ENCODE measurements around the gene PLPP1. TPM values are rescaled to one million over a fixed set of nuclear protein-coding genes. Genes with fewer than 3 reads are reported as not detected.

Gene PLPP1
- total and polyA plus RNA-seq, 2 experiments from 2014 or later, result 39.1 to 97.1 TPM

GRCh38 chr5:55437452-55437851 is 97.3 kb downstream of the PLPP1 start:
- Mint-ChIP-seq H3K4me3 (no peak overlapping the region), H3K4me1 (peaks cover 40% of the 10 kb centered on the region), H3K9me3 (peaks cover 42% of the 10 kb centered on the region), H3K27me3 (ENCODE audit: insufficient read depth, low read depth, poor library complexity) (peaks cover 7% of the 10 kb centered on the region), H3K27ac (peak overlapping the region; percentile 92), H3K36me3 (ENCODE audit: low read depth) (peaks cover 74% of the 10 kb centered on the region)
- H3K36me3 ChIP-seq (ENCODE audit: insufficient read depth), result peaks cover 5% of the 10 kb centered on the region; the same call in 1 of the 2 replicates
- TF ChIP-seq ETS1 (IDR thresholded peaks at IDR 0.05) (no peak), EZH2phosphoT487 (IDR thresholded peaks at IDR 0.05; ENCODE audit: unreplicated experiment) (no peak), STAT1 (IDR thresholded peaks at IDR 0.05; ENCODE audit: unreplicated experiment) (no peak), ZNF462 (CRISPR knock-in tag; IDR thresholded peaks at IDR 0.05) (no peak), EZH2 (IDR thresholded peaks at IDR 0.05; ENCODE audit: low read depth, unreplicated experiment) (no peak), ZNF331 (CRISPR knock-in tag; IDR thresholded peaks at IDR 0.05; ENCODE audit: low read depth) (no peak), JUNB (IDR thresholded peaks at IDR 0.05; ENCODE audit: unreplicated experiment) (no peak), CREB1 (CRISPR knock-in tag; IDR thresholded peaks at IDR 0.05; ENCODE audit: low read depth) (no peak), REST (IDR thresholded peaks at IDR 0.05; ENCODE audit: unreplicated experiment) (no peak), NANOG (IDR thresholded peaks at IDR 0.05; ENCODE audit: borderline replicate concordance) (no peak), CTCF (conservative IDR thresholded peaks at IDR 0.05; ENCODE audit: low read depth in 2 of 2) (no peak)
- H3K4me3 ChIP-seq, result no peak overlapping the region
- H3K79me2 ChIP-seq (replicated peaks; ENCODE audit: insufficient read depth), result peaks cover 22% of the 10 kb centered on the region
- DNase-seq (ENCODE audit: low spot score) (no peak), ATAC-seq (no peak)
- H3K4me1 ChIP-seq (ENCODE audit: insufficient read depth), result peaks cover 29% of the 10 kb centered on the region
- no peak overlapping the region for H3K4me2 ChIP-seq
- peak overlapping the region; percentile 81 for H3K27ac ChIP-seq (ENCODE audit: low read depth)
- no peaks in the 10 kb centered on the region for H3K9me2 ChIP-seq (ENCODE audit: insufficient read depth)
- H2AFZ ChIP-seq, result no peak overlapping the region
- H4K20me1 ChIP-seq (replicated peaks; ENCODE audit: insufficient read depth), result no peaks in the 10 kb centered on the region
- no peaks in the 10 kb centered on the region; the same call in 1 of the 2 replicates for H3F3A ChIP-seq (replicated peaks; ENCODE audit: low read depth)
- no peaks in the 10 kb centered on the region for H3K27me3 ChIP-seq (ENCODE audit: insufficient read depth)
